Gastroesophageal sphincter (tissue), 4 donors: ENCODE results near the gene TFE3. TPM values are rescaled to one million over a fixed set of nuclear protein-coding genes. Genes with fewer than 3 reads are reported as not detected.

ENCODE experiments used
- ATAC-seq: fragments of 150-250 bp; one replicate; pipeline ENCODE4 v1.9.1; 2016; ENCODE audit warnings: mild to moderate bottlenecking, moderate library complexity
- H3K27ac ChIP-seq, 4 donors: fragments of 200-600 bp; sonication (generic) in 3 of 4; 1 replicate in 3 of 4; 2 replicates in 1 of 4; pipeline ENCODE4 v1.5.1; 2016 to 2019
- H3K27me3 ChIP-seq: fragments of 200-600 bp; sonication (generic); one replicate; pipeline ENCODE4 v1.5.1; 2019
- H3K36me3 ChIP-seq, 2 donors: fragments of 200-600 bp; sonication (generic); one replicate each; pipeline ENCODE4 v1.5.1; 2019; ENCODE audit warnings: control low read depth in 1 of 2
- H3K4me1 ChIP-seq, 3 donors: fragments of 200-600 bp; sonication (generic); 1 replicate in 2 of 3; 2 replicates in 1 of 3; pipeline ENCODE4 v1.5.1; 2016 to 2019; ENCODE audit warnings: control low read depth in 2 of 3
- H3K4me3 ChIP-seq, 2 donors: fragments of 200-600 bp; sonication (generic); one replicate each; pipeline ENCODE4 v1.5.1; 2019; ENCODE audit warnings: mild to moderate bottlenecking in 1 of 2, moderate library complexity in 1 of 2
- H3K9me3 ChIP-seq, 3 donors: fragments of 200-600 bp; sonication (generic); one replicate each; pipeline ENCODE4 v1.5.1; 2017 to 2019; ENCODE audit warnings: control low read depth in 2 of 3
- EP300 ChIP-seq: sonication (generic); formaldehyde crosslinking; IDR thresholded peaks from one replicate; pipeline ENCODE4 v1.6.1; 2017; ENCODE audit warnings: antibody characterized with exemption, mild to moderate bottlenecking
- POLR2A ChIP-seq, 2 donors: fragments of 450-650 bp; IDR thresholded peaks; one replicate each; pipeline ENCODE4 v1.6.1; 2017; ENCODE audit warnings: antibody characterized with exemption in 2 of 2, mild to moderate bottlenecking in 2 of 2, moderate library complexity in 1 of 2
- POLR2AphosphoS5 ChIP-seq: sonication (generic); formaldehyde crosslinking; IDR thresholded peaks from one replicate; pipeline ENCODE4 v1.6.1; 2017; ENCODE audit warnings: antibody characterized with exemption
- WGBS, 2 donors: methylation state at CpG; one replicate each; pipeline ENCODE4 v1.1.5; 2018; ENCODE audit warnings: low coverage in 1 of 2; 5-methylcytosine and 5-hydroxymethylcytosine counted together
- total RNA-seq, 4 donors: library from RNA; depleted of rRNA; stranded (reverse); fragments of >200 nt; gene quantifications; one replicate each; pipeline ENCODE4 v1.1.0, GENCODE V29; 2016
- TF ChIP-seq, protein P1 (sequence below), 4 experiments: fragments of 200-600 bp in 2 of 4; fragments of 450-650 bp in 2 of 4; sonication (generic) in 1 of 4; IDR thresholded peaks; one replicate each; pipeline ENCODE4 v1.5.1; 2017 to 2019; ENCODE audit warnings: antibody characterized with exemption in 4 of 4, mild to moderate bottlenecking in 2 of 4, moderate library complexity in 2 of 4

The TFE3 gene
- total RNA-seq, 4 donors from 2014 or later: 85.8 to 165 (median 107) TPM

DNA sequence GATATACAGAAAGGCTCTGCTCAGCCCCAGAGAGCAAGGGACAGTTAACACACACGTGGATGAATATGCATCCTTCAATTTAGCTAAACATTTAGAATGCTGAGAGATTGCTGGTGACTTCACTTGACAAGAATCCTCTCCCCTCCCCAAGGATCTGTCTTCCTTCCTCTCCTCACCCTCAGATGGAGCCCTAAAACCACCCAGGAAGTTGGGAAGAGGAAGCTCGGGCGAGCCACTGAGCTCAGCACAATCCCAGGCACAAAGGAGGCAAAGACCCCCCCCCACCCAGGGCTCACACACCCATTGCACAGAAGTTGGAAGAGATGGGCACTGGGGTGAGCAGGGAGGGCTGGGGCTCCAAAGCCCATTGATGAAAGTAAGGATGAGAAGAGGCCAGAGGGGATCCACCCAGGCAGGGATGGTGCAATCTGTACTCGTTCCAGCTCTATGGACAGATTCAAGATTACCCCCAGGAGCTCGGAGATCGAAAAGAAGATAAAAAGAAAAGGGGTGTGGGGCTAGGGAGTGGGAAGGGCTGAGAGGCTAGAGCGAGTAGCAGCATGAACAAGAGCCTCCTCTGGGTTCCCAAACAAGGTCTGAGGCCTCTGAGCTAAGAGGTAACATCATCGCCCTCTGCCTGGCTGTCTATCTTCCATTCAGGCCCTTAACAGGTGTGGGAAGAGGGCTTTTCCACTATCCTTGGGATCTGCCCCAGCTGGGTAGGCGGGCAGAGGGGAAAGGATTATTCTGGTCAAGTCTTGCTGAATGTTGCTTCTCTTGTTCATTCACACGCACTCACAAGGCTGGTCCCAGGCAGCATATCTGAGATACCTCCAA is 1.2 kb downstream of the TFE3 start:
- ATAC-seq: no peak
- peak overlapping the region; percentile 84 to 100 for H3K4me3 ChIP-seq
- H3K36me3 ChIP-seq: peaks cover 0 to 26% of the 10 kb centered on the region in 2 donors
- H3K27ac ChIP-seq: peak overlapping the region; percentile 97 to 100 (median 98)
- peaks cover 5 to 32% (median 9%) of the 10 kb centered on the region in 3 donors for H3K4me1 ChIP-seq
- no peaks in the 10 kb centered on the region for H3K9me3 ChIP-seq
- WGBS, 2 donors: 3 to 20% methylated on average over 1 to 5 of the region's 10 CpGs
- TF ChIP-seq, protein P1, sequence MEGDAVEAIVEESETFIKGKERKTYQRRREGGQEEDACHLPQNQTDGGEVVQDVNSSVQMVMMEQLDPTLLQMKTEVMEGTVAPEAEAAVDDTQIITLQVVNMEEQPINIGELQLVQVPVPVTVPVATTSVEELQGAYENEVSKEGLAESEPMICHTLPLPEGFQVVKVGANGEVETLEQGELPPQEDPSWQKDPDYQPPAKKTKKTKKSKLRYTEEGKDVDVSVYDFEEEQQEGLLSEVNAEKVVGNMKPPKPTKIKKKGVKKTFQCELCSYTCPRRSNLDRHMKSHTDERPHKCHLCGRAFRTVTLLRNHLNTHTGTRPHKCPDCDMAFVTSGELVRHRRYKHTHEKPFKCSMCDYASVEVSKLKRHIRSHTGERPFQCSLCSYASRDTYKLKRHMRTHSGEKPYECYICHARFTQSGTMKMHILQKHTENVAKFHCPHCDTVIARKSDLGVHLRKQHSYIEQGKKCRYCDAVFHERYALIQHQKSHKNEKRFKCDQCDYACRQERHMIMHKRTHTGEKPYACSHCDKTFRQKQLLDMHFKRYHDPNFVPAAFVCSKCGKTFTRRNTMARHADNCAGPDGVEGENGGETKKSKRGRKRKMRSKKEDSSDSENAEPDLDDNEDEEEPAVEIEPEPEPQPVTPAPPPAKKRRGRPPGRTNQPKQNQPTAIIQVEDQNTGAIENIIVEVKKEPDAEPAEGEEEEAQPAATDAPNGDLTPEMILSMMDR (IDR thresholded peaks at IDR 0.05): no peak
- TF ChIP-seq POLR2A (IDR thresholded peaks at IDR 0.05): peak; percentile 11 to 17
- H3K27me3 ChIP-seq: no peaks in the 10 kb centered on the region

DNA sequence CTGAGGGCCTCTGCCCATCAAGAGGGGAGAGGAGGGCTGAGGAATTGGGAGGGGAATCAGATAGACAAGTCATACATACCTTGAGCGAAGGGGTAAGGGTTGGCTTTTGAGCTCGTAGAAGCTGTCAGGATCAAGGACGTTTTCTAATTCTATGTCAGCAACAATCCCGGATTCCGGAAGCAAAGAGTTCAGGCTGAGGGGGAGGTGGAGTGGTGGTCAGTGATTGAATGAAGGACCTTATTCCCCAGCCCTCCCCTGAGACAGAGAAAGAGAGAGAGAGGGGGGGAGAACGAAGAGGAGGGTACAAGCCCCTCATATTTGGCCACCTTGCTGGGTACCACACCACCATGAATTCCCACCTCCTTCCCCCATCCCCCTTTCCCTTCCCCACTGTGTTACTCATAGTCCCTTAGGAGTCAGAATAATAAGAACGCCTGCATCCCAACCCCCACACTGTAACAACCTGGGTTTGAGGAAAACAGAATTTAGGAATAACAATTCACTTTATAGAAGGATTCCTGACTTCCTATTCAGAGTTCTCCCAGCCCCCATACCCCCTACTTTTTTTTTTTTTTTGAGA is 2.7 kb downstream of the TFE3 start:
- peaks cover 0 to 39% of the 10 kb centered on the region in 2 donors for H3K36me3 ChIP-seq
- H3K9me3 ChIP-seq: no peaks in the 10 kb centered on the region
- peak overlapping the region; percentile 97 to 100 (median 98) for H3K27ac ChIP-seq
- ATAC-seq: no peak
- TF ChIP-seq EP300: no peak
- no peak for TF ChIP-seq POLR2AphosphoS5
- TF ChIP-seq, protein P1 (IDR thresholded peaks at IDR 0.05): no peak
- TF ChIP-seq POLR2A (IDR thresholded peaks at IDR 0.05): no peak
- WGBS, 2 donors: 6 to 50% methylated on average over 1 to 2 of the region's 7 CpGs
- H3K27me3 ChIP-seq: no peaks in the 10 kb centered on the region
- peak overlapping the region; percentile 84 to 100 for H3K4me3 ChIP-seq
- H3K4me1 ChIP-seq: peaks cover 5 to 37% (median 9%) of the 10 kb centered on the region in 3 donors

DNA sequence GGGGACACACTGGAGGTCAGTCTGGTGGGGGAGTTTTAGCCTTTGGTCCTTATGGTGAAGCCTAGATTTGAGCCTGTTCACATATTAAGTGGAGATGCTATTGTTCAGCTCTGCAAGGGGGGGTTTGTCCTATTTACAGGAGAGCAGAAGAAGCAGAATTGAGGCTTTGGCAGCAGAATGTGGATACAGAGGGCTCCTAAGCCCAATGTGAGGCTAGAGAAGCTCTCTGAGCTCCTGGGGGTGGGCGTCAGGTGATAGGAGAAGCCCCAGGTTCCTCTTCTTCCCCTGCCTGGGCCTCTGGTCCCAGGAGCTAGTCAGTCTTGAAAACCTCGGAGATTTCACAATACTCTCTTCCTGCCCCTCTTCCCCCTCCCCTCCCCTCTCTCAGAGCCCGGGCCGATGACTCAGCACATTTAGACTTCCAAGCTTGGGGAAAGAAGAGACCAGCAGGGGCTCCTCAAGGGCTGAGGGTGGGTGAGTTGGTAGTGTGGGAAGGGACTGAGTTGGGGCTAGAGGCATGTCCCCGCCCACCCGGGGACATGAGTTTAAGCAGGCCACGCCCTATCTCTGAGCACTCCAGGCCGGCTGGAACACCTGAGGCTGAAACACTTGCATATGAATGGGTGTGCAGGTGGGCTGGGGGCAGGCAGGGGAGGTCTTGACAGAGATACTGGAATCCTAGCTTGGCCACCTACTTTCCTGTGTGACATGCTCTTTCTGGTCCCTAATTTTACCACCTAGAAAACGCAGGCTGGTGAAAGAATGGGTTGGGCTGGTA is 3.4 kb downstream of the TFE3 start:
- WGBS, 2 donors: no CpG with 5 or more reads among the region's 9 CpGs
- TF ChIP-seq EP300 (no peak), POLR2AphosphoS5 (peak; percentile 24), POLR2A (IDR thresholded peaks at IDR 0.05) (no peak)
- TF ChIP-seq, protein P1 (IDR thresholded peaks at IDR 0.05): no peak

DNA sequence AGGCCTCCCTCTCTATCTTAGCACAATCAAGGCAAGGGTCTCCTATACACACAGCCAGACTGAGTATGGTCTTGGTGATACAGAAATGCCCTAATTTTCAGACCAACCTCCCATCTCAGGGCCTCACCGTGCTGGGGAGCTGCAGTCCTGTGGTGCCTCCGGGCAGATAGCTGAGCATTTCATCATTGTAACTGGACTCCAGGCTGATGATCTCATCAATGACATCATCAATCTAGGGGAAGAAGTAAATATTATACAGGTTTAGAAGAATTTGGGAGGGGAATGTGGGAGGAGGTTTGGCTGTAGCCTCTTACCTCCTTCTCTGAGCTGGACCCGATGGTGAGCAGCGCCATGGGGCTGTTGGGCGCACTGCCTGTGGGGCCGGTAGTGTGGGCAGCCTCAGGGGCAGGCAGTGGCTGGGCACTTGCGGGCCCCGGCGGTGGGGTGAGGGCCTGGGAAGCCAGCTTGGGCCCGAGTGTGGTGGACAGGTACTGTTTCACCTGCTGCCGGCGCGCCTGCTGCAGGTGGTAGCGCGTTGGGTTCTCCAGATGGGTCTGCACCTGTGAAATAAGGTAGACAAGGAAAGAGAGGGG is 5.2 kb downstream of the TFE3 start:
- Histone ChIP-seq H3K27ac (peak overlapping the region in 3 of 4 donors; percentile 52 to 98 (median 97)), H3K4me3 (no peak overlapping the region), H3K27me3 (no peaks in the 10 kb centered on the region), H3K4me1 (peaks cover 5 to 53% (median 9%) of the 10 kb centered on the region in 3 donors), H3K9me3 (no peaks in the 10 kb centered on the region), H3K36me3 (peaks cover 0 to 59% of the 10 kb centered on the region in 2 donors)
- no peak for TF ChIP-seq EP300
- no peak for TF ChIP-seq POLR2A (IDR thresholded peaks at IDR 0.05)
- TF ChIP-seq POLR2AphosphoS5: no peak
- TF ChIP-seq, protein P1 (IDR thresholded peaks at IDR 0.05): no peak
- no peak for ATAC-seq
- 80% methylated on average over 2 of the region's 15 CpGs; no CpG with 5 or more reads in 1 of the 2 donors for WGBS, 2 donors

More for the DNA sequence above, 3.4 kb downstream of the TFE3 start:
- H3K4me3 ChIP-seq: peak overlapping the region; percentile 84 to 100
- H3K4me1 ChIP-seq: peaks cover 5 to 41% (median 9%) of the 10 kb centered on the region in 3 donors
- no peaks in the 10 kb centered on the region for H3K27me3 ChIP-seq
- peak overlapping the region; percentile 97 to 100 (median 98) for H3K27ac ChIP-seq
- ATAC-seq: peak; percentile 46
- no peaks in the 10 kb centered on the region for H3K9me3 ChIP-seq
- H3K36me3 ChIP-seq: peaks cover 0 to 41% of the 10 kb centered on the region in 2 donors
